Fibroblast of lung (primary cell): ENCODE results near the gene SNX33.

Experiments used
- CTCF ChIP-seq, 2 donors: IDR thresholded peaks in 1 of 2; conservative IDR thresholded peaks in 1 of 2; 1 replicate in 1 of 2; 2 replicates in 1 of 2; pipeline ENCODE4 v1.5.1; 2011 to 2012; ENCODE audit warnings: low read length in 2 of 2, control low read depth in 1 of 2, inconsistent platforms in 1 of 2, low read depth in 1 of 2, mild to moderate bottlenecking in 1 of 2
- EZH2 ChIP-seq: IDR thresholded peaks from 2 replicates; pipeline ENCODE4 v1.5.1; 2012; ENCODE audit warnings: low read length, control low read depth, mild to moderate bottlenecking; ENCODE audit errors: missing control alignments

GRCh38 chr15:75680007-75680789, 32.5 kb downstream of the SNX33 start:
- TF ChIP-seq CTCF (conservative IDR thresholded peaks at IDR 0.05 in 1 of 2, IDR thresholded peaks at IDR 0.05 in 1 of 2; ENCODE audit: low read depth in 1 of 2, low read length in 2 of 2) (no peak), EZH2 (no peak)
